ENCODE data around the gene WFIKKN2. TPM values are rescaled to one million over a fixed set of nuclear protein-coding genes. Genes with fewer than 3 reads are reported as not detected.

Gene WFIKKN2
- total and polyA plus RNA-seq, 8 donors: 0.65 to 1.2 (median 1.0) TPM; not detected in 2

DNA sequence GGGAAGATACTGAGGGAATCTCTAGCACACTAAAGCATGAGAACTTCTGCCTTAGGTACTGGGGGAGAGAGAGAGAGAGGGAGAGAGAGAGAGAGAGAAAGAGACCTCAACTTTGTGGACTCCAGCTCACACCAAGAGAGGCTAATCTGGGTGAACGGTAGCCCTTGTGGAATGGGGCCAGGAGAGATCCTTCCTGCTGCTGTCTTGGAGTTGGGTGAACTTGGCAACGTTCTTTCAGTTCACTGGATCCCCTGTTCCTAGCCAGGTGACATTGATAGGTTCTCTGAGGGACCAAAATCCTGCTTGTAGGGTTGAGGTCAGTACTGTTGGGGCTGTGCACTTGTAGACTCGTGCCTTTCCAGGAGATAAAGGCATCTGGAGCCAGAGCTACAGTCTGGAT lies 26.5 kb upstream of the WFIKKN2 start:
- TF ChIP-seq, protein P1, sequence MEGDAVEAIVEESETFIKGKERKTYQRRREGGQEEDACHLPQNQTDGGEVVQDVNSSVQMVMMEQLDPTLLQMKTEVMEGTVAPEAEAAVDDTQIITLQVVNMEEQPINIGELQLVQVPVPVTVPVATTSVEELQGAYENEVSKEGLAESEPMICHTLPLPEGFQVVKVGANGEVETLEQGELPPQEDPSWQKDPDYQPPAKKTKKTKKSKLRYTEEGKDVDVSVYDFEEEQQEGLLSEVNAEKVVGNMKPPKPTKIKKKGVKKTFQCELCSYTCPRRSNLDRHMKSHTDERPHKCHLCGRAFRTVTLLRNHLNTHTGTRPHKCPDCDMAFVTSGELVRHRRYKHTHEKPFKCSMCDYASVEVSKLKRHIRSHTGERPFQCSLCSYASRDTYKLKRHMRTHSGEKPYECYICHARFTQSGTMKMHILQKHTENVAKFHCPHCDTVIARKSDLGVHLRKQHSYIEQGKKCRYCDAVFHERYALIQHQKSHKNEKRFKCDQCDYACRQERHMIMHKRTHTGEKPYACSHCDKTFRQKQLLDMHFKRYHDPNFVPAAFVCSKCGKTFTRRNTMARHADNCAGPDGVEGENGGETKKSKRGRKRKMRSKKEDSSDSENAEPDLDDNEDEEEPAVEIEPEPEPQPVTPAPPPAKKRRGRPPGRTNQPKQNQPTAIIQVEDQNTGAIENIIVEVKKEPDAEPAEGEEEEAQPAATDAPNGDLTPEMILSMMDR (IDR thresholded peaks at IDR 0.05): no peak
- ATAC-seq (no peak), DNase-seq (no peak)
- no peaks in the 10 kb centered on the region for H3K27me3 ChIP-seq
- no peak overlapping the region for H3K4me3 ChIP-seq
- H3K27ac ChIP-seq: no peak overlapping the region
- intact Hi-C loops (cut with DNase I): no loop called here
- no peaks in the 10 kb centered on the region for H3K9me3 ChIP-seq
- no peaks in the 10 kb centered on the region for H3K4me1 ChIP-seq
- no peaks in the 10 kb centered on the region for H3K36me3 ChIP-seq

DNA sequence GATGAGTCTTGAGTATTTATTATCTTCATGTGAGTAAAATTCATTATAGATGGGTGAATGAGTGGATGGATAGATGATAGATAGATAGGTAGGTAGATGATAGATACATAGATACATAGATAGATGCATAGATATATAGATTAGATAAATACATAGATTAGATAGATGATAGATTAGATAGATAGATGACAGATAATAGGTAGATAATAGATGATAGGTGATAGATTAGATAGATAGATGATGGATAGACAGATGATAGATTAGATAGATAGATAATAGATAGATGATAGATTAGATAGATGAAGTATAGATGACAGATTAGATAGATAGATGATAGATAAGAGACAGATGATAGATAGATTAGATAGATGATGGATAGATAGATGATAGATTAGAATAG lies 21.8 kb upstream of the WFIKKN2 start:
- no peak for DNase-seq
- TF ChIP-seq, protein P1 (IDR thresholded peaks at IDR 0.05): no peak
- intact Hi-C loops (cut with DNase I): no loop called here
- H3K4me1 ChIP-seq: no peaks in the 10 kb centered on the region
- H3K4me3 ChIP-seq: no peak overlapping the region
- no peak overlapping the region for H3K27ac ChIP-seq
- H3K27me3 ChIP-seq: peaks cover 0 to 20% of the 10 kb centered on the region in 2 donors
- no peaks in the 10 kb centered on the region for H3K9me3 ChIP-seq
- H3K36me3 ChIP-seq: no peaks in the 10 kb centered on the region
- ATAC-seq: no peak

DNA sequence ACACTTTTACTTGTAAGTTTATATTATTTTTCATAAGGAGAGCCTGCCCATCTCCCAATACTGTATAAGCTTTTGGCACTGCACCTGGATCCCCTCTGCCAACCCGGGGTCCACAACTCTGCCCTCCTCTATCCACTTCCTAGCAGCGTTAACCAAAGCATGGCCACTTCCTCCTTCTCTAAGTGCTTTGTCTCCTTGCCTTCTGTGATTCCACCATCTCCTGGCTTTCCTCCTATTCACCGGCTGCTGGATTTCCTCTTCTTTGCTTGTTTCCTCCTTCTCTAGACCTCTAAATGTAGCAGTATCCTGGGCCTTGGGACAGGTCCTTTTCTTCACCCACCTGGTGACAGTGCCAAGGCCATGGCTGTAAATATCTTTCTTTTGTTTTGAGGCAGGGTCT lies 20.0 kb upstream of the WFIKKN2 start:
- H3K4me3 ChIP-seq: no peak overlapping the region
- ATAC-seq (no peak), DNase-seq (no peak)
- TF ChIP-seq, protein P1 (IDR thresholded peaks at IDR 0.05): no peak
- H3K36me3 ChIP-seq: no peaks in the 10 kb centered on the region
- intact Hi-C loops (cut with DNase I): no loop called here
- H3K9me3 ChIP-seq: no peaks in the 10 kb centered on the region
- peaks cover 0 to 20% of the 10 kb centered on the region in 2 donors for H3K27me3 ChIP-seq
- H3K4me1 ChIP-seq: no peaks in the 10 kb centered on the region
- H3K27ac ChIP-seq: no peak overlapping the region

DNA sequence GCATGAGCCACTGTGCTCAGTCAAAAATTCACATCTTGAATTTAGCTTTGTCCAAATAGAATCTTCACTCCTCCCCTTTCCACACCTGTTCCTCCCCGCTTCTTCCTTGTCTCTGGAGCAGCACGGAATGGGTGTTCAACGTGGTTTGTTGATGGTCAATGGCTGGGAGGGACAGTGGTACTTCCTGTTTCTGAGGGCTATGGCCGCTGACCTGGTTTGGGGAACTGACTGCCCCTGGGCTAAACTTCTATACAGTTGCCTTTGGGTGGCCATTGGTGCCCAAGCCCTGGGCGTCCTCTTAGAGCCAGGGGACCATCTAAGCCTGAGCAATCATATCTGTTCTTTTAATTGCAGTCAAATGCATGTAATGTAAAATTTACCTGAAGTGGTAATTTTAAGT lies 19.1 kb upstream of the WFIKKN2 start:
- Histone ChIP-seq H3K4me1 (no peaks in the 10 kb centered on the region), H3K27me3 (peaks cover 0 to 20% of the 10 kb centered on the region in 2 donors), H3K36me3 (no peaks in the 10 kb centered on the region), H3K4me3 (no peak overlapping the region), H3K9me3 (no peaks in the 10 kb centered on the region), H3K27ac (no peak overlapping the region)
- TF ChIP-seq, protein P1 (IDR thresholded peaks at IDR 0.05): no peak
- DNase-seq (no peak), ATAC-seq (peak; percentile 43)
- intact Hi-C loops (cut with DNase I): no loop called here

DNA sequence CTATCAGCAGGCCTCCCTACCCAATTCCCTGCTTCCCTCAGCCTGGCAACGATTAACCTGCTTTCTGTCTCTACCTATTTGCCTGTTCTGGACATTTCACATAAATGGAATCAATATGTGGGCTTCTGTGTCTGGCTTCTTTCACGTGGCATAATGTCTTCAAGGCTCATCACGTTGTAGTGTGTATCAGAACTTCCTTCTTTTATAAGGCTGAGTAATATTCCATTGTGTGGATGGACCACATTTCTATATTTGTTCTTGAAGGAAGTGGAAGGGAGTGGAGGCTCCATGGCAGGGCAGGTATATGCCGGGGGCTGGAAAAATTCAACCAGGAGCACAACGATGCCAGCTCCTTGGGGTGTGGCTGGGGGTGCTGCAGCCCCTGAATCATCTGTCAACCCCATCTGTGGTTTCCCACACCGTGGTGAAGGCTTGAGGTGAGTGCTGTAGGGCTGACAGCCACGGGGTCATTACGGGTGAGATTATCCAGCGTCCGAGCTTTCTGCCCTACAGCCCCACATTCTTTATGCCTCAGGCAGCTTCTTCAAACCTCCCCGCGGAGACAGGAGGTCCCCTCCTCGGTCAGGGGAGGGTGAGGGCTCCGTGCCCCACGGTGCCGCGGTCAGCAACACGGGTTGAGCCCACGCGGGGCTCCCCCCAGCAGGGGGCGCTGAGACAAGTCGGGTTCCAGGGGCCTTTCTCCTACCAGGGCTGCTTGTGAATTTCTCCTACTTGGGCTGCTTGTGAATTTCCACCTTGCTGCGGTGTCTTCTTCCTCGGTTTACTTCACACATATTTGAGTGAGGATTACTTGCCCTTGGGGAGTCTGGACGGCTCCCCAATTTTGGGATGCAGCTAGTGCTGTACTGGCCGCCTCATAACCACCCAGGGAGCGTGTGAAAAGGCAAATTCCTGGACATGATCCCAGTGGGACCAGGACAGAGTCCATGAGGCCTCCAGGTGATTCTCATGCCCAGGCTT lies 18.3 kb upstream of the WFIKKN2 start:
- TF ChIP-seq, protein P1 (IDR thresholded peaks at IDR 0.05): peak; percentile 68 to 85
- no peaks in the 10 kb centered on the region for H3K9me3 ChIP-seq
- H3K36me3 ChIP-seq: no peaks in the 10 kb centered on the region
- intact Hi-C loops (cut with DNase I): no loop called here
- peaks cover 0 to 20% of the 10 kb centered on the region in 2 donors for H3K27me3 ChIP-seq
- no peaks in the 10 kb centered on the region for H3K4me1 ChIP-seq
- ATAC-seq (peak; percentile 81), DNase-seq (peak in 2 of 4 donors; percentile 21 to 90)
- no peak overlapping the region for H3K4me3 ChIP-seq
- H3K27ac ChIP-seq: no peak overlapping the region

Measured in left lung (tissue), 10 donors.